K562 (cell line): ENCODE measurements around the gene SLC43A2. TPM values are rescaled to one million over a fixed set of nuclear protein-coding genes. Genes with fewer than 3 reads are reported as not detected.

Experiments
- ATAC-seq: fragments of 200-7000 bp; cut with Tn5 transposase; 3 replicates; pipeline ENCODE4 v1.9.1; 2020; ENCODE audit warnings: moderate library complexity
- BruUV-seq: library from RNA; stranded (reverse); fragments of 400-500 nt; replicated peaks from 2 replicates; lab custom pipeline; 2021; lab: Mats Ljungman, UMichigan
- CTCF ChIA-PET: fragments of 300-600 bp; formaldehyde crosslinking; extraction: SDS; loops from one replicate; lab custom pipeline; 2021; ENCODE audit warnings: low intra/inter-chr PET ratio; lab: Yijun Ruan, JAX
- POLR2A ChIA-PET: fragments of 300-600, 350-650 bp; sonication (Branson Sonifier 250); formaldehyde crosslinking; extraction: SDS; loops from one replicate; lab custom pipeline; 2021; ENCODE audit warnings: antibody characterized with exemption, inconsistent platforms; lab: Yijun Ruan, JAX
- DNase-seq, 4 experiments: peaks; one replicate each; pipeline versions ENCODE4 v3.0.0 to v3.0.0-alpha.2; 2011 to 2018; ENCODE audit warnings: low spot score in 3 of 4, mixed read lengths in 3 of 4; ENCODE audit errors: extremely low read depth in 1 of 4
- FAIRE-seq: peaks from 2 replicates; lab custom pipeline; 2011; peaks lifted over from hg19 to GRCh38; lab: Jason Lieb, UNC
- H2AFZ ChIP-seq: 2 replicates; pipeline ENCODE4 v1.6.0; 2011; ENCODE audit warnings: low read depth, low read length, control low read depth, inconsistent platforms
- H3K27ac ChIP-seq: fragments of 200-600 bp; 3 replicates; pipeline ENCODE4 v1.8.0; 2011; ENCODE audit warnings: low read depth, mild to moderate bottlenecking, control low read depth, inconsistent platforms, low read length, moderate library complexity, mixed read lengths; ENCODE audit errors: extremely low read depth
- H3K27me3 ChIP-seq, 2 experiments: fragments of 300-600 bp in 1 of 2; 2 replicates in 1 of 2; 3 replicates in 1 of 2; pipeline versions ENCODE4 v1.6.0 to v1.8.0; 2011; ENCODE audit warnings: inconsistent platforms in 2 of 2, low read length in 2 of 2, mild to moderate bottlenecking in 1 of 2, mixed read lengths in 1 of 2, moderate library complexity in 1 of 2; ENCODE audit not compliant: control insufficient read depth in 2 of 2, insufficient read depth in 2 of 2
- H3K36me3 ChIP-seq: fragments of 300-600 bp; 3 replicates; pipeline ENCODE4 v1.8.0; 2011; ENCODE audit warnings: mild to moderate bottlenecking, low read length, inconsistent platforms; ENCODE audit not compliant: control insufficient read depth, insufficient read depth
- H3K4me1 ChIP-seq, 2 experiments: fragments of 200-600 bp in 1 of 2; replicated peaks in 1 of 2; 2 replicates in 1 of 2; 3 replicates in 1 of 2; pipeline versions ENCODE4 v1.5.1 to v1.8.0; 2011; ENCODE audit warnings: inconsistent platforms in 2 of 2, low read length in 2 of 2, mild to moderate bottlenecking in 1 of 2, mixed read lengths in 1 of 2, moderate library complexity in 1 of 2; ENCODE audit not compliant: control insufficient read depth in 2 of 2, insufficient read depth in 2 of 2
- H3K4me2 ChIP-seq: 2 replicates; pipeline ENCODE4 v1.6.1; 2011; ENCODE audit warnings: low read length, control low read depth, inconsistent platforms, mixed read lengths; ENCODE audit not compliant: insufficient read depth
- H3K4me3 ChIP-seq: fragments of 200-600 bp; sonication (generic), shearing (Covaris generic); 2 replicates; pipeline ENCODE4 v1.5.1; 2016; ENCODE audit warnings: control low read depth, inconsistent platforms
- H3K79me2 ChIP-seq: fragments of 200-600 bp; 3 replicates; pipeline ENCODE4 v1.8.0; 2011; ENCODE audit warnings: low read length, inconsistent platforms; ENCODE audit not compliant: control insufficient read depth, insufficient read depth
- H3K9ac ChIP-seq, 2 experiments: 2 replicates each; pipeline versions ENCODE4 v1.6.0 to v1.6.1; 2011; ENCODE audit warnings: low read depth in 2 of 2, low read length in 2 of 2, control low read depth in 1 of 2, inconsistent platforms in 1 of 2, mild to moderate bottlenecking in 1 of 2, mixed read lengths in 1 of 2; ENCODE audit not compliant: insufficient read depth in 1 of 2
- H3K9me1 ChIP-seq: one replicate; pipeline ENCODE4 v1.6.0; 2011; ENCODE audit warnings: inconsistent platforms, mild to moderate bottlenecking, low read length, moderate library complexity; ENCODE audit not compliant: control insufficient read depth, insufficient read depth
- H3K9me3 ChIP-seq: replicated peaks from 2 replicates; pipeline ENCODE4 v1.5.1; 2011; ENCODE audit warnings: low read depth, low read length, inconsistent platforms; ENCODE audit not compliant: control insufficient read depth, insufficient read depth
- H4K20me1 ChIP-seq: replicated peaks from 2 replicates; pipeline ENCODE4 v1.6.1; 2011; ENCODE audit warnings: low read length, inconsistent platforms, mixed read lengths; ENCODE audit not compliant: control insufficient read depth, insufficient read depth
- ARID1B ChIP-seq: fragments of 450-650 bp; IDR thresholded peaks from 2 replicates; pipeline ENCODE4 v1.6.1; 2016; ENCODE audit warnings: antibody characterized with exemption, mild to moderate bottlenecking, inconsistent platforms
- C11orf30 ChIP-seq: fragments of 450-650 bp; IDR thresholded peaks from 2 replicates; pipeline ENCODE4 v1.6.1; 2016; ENCODE audit warnings: low read depth, mild to moderate bottlenecking
- CBFA2T2 ChIP-seq: fragments of 450-650 bp; conservative IDR thresholded peaks from 2 replicates; pipeline ENCODE4 v1.6.1; 2017; ENCODE audit warnings: mild to moderate bottlenecking
- CBFA2T3 ChIP-seq: fragments of 450-650 bp; IDR thresholded peaks from 2 replicates; pipeline ENCODE4 v1.6.1; 2017
- CREM ChIP-seq: IDR thresholded peaks from 2 replicates; pipeline ENCODE4 v1.6.1; 2014; ENCODE audit warnings: antibody characterized with exemption, low read depth
- E2F6 ChIP-seq, 2 experiments: IDR thresholded peaks; 2 replicates each; pipeline ENCODE4 v1.6.1; 2011; ENCODE audit warnings: borderline replicate concordance in 1 of 2, control low read depth in 1 of 2, low read depth in 1 of 2, low read length in 1 of 2, mild to moderate bottlenecking in 1 of 2, mixed read lengths in 1 of 2, moderate library complexity in 1 of 2; ENCODE audit not compliant: insufficient read depth in 1 of 2, insufficient read length in 1 of 2, poor library complexity in 1 of 2, severe bottlenecking in 1 of 2; ENCODE audit errors: extremely low read depth in 1 of 2
- EP300 ChIP-seq: IDR thresholded peaks from 2 replicates; pipeline ENCODE4 v1.6.1; 2012; ENCODE audit warnings: low read length, improper control_type of control experiment
- FOXK2 ChIP-seq, 2 experiments: fragments of 450-650 bp; IDR thresholded peaks in 1 of 2; conservative IDR thresholded peaks in 1 of 2; 2 replicates each; pipeline ENCODE4 v1.6.1; 2016; ENCODE audit warnings: low read depth in 2 of 2, mild to moderate bottlenecking in 1 of 2
- GATA2 ChIP-seq: sonication (generic); formaldehyde crosslinking; IDR thresholded peaks from 2 replicates; pipeline ENCODE4 v1.4.0; 2020; ENCODE audit warnings: mild to moderate bottlenecking, missing genetic modification reagents
- HNRNPUL1 ChIP-seq: fragments of 200-400 bp; formaldehyde crosslinking; IDR thresholded peaks from 2 replicates; pipeline ENCODE4 v1.6.1; 2017; ENCODE audit warnings: low read length
- KDM1A ChIP-seq, 2 experiments: fragments of 450-650 bp; IDR thresholded peaks; 2 replicates each; pipeline ENCODE4 v1.6.1; 2016; ENCODE audit warnings: mild to moderate bottlenecking in 2 of 2
- KLF13 ChIP-seq: fragments of 450-650 bp; IDR thresholded peaks from 2 replicates; pipeline ENCODE4 v1.6.1; 2016; ENCODE audit warnings: missing genetic modification characterization, low read depth, mild to moderate bottlenecking, missing compliant biosample characterization, moderate library complexity, borderline replicate concordance
- L3MBTL2 ChIP-seq: fragments of 450-650 bp; IDR thresholded peaks from 2 replicates; pipeline ENCODE4 v1.6.1; 2016; ENCODE audit warnings: mild to moderate bottlenecking, moderate library complexity
- MAFG ChIP-seq: fragments of 450-650 bp; conservative IDR thresholded peaks from 2 replicates; pipeline ENCODE4 v1.6.1; 2016; ENCODE audit warnings: missing genetic modification characterization, missing compliant biosample characterization
- NCOR1 ChIP-seq: fragments of 450-650 bp; IDR thresholded peaks from 2 replicates; pipeline ENCODE4 v1.6.1; 2016; ENCODE audit warnings: mild to moderate bottlenecking, moderate library complexity
- OTX1 ChIP-seq: fragments of 450-650 bp; formaldehyde crosslinking; IDR thresholded peaks from 2 replicates; pipeline ENCODE4 v1.4.0; 2022; ENCODE audit warnings: mild to moderate bottlenecking
- RCOR1 ChIP-seq, 2 experiments: IDR thresholded peaks; 2 replicates each; pipeline ENCODE4 v1.6.1; 2012; ENCODE audit warnings: low read depth in 2 of 2, low read length in 2 of 2, borderline replicate concordance in 1 of 2, improper control_type of control experiment in 1 of 2
- SOX6 ChIP-seq: fragments of 450-650 bp; IDR thresholded peaks from 2 replicates; pipeline ENCODE4 v1.6.1; 2014; ENCODE audit warnings: mild to moderate bottlenecking
- TAL1 ChIP-seq: fragments of 450-650 bp; IDR thresholded peaks from 2 replicates; pipeline ENCODE4 v1.6.1; 2016; ENCODE audit warnings: mild to moderate bottlenecking
- TCF3 ChIP-seq: sonication (generic); formaldehyde crosslinking; IDR thresholded peaks from 2 replicates; pipeline ENCODE4 v1.4.0; 2020; ENCODE audit warnings: mild to moderate bottlenecking, missing genetic modification reagents
- TEAD4 ChIP-seq, 2 experiments: sonication (generic) in 1 of 2; formaldehyde crosslinking in 1 of 2; IDR thresholded peaks; 2 replicates each; pipeline versions ENCODE4 v1.6.1 to v1.8.0; 2012 to 2022; ENCODE audit warnings: borderline replicate concordance in 1 of 2, inconsistent platforms in 1 of 2, low read length in 1 of 2, mild to moderate bottlenecking in 1 of 2, missing genetic modification reagents in 1 of 2
- ZNF316 ChIP-seq: fragments of 450-650 bp; IDR thresholded peaks from 2 replicates; pipeline ENCODE4 v1.6.1; 2016
- ZNF436 ChIP-seq: fragments of 250-450, 450-650 bp; sonication (Bioruptor Pico); formaldehyde crosslinking; IDR thresholded peaks from 2 replicates; pipeline ENCODE4 v1.7.0; 2020; ENCODE audit warnings: mild to moderate bottlenecking
- ZNF644 ChIP-seq: fragments of 200-800 bp; sonication (Bioruptor generic); IDR thresholded peaks from 2 replicates; pipeline ENCODE4 v1.6.1; 2016; ENCODE audit warnings: low read depth, missing genetic modification characterization, missing compliant biosample characterization
- WGBS: fragments of 100-300 bp; shearing (Covaris generic); methylation state at CpG from one replicate; pipeline ENCODE4 v1.1.6; 2016; ENCODE audit warnings: low coverage, mixed read lengths; ENCODE audit not compliant: insufficient coverage; ENCODE audit errors: missing lambda C conversion rate; 5-methylcytosine and 5-hydroxymethylcytosine counted together
- in situ Hi-C: fragments of 300-500 bp; cut with MboI; formaldehyde crosslinking; loops from 4 replicates; pipeline ENCODE4 v1.15.0; 2018; ENCODE audit warnings: inconsistent platforms, mixed read lengths
- intact Hi-C: fragments of 100-400 bp; cut with micrococcal nuclease; formaldehyde crosslinking; loops from 2 replicates; pipeline ENCODE4 v1.14.2; 2022
- polyA plus RNA-seq, 8 experiments: library from polyadenylated mRNA; depleted of rRNA in 4 of 8; stranded (reverse) in 5 of 8; unstranded in 3 of 8; fragments of >200 nt; fragmentation: Nextera tagmentation in 2 of 8; fragmentation: Illumina TruSeq in 1 of 8; extraction: Ambion mirVana in 2 of 8; extraction: Trizol in 1 of 8; gene quantifications; 2 replicates each; pipeline versions ENCODE4 v1.2.1 to v1.2.3, GENCODE V29; 2011 to 2014; ENCODE audit warnings: inconsistent platforms in 1 of 8, missing spikeins in 1 of 8
- total RNA-seq, 7 experiments: library from RNA; depleted of rRNA in 6 of 7; stranded (reverse); fragments of >200 nt in 6 of 7; fragmentation: Illumina TruSeq in 2 of 7; extraction: Trizol in 2 of 7; gene quantifications; 2 replicates each; pipeline versions ENCODE4 v1.2.1 to v1.2.3, GENCODE V29; 2011 to 2021; ENCODE audit warnings: low replicate concordance in 1 of 7

SLC43A2 gene
- total and polyA plus RNA-seq, 9 of the 15 experiments (the other 6 are each of a cell fraction or from before 2014, with no cell fraction given): 0.03 to 10.2 (median 3.6) TPM

GRCh38 chr17:1625581-1625980 is 3.1 kb downstream of the SLC43A2 start:
- no TSS peak for BruUV-seq
- FAIRE-seq (peak; percentile 78), ATAC-seq (no peak), DNase-seq (peak in 2 of 4 experiments; percentile 19 to 65)
- Histone ChIP-seq H3K27ac (no peak overlapping the region), H3K9me3 (no peaks in the 10 kb centered on the region), H2AFZ (no peak overlapping the region), H3K4me1 (peaks cover 9 to 43% of the 10 kb centered on the region in 2 experiments), H3K79me2 (no peaks in the 10 kb centered on the region), H3K36me3 (no peaks in the 10 kb centered on the region), H3K4me3 (no peak overlapping the region), H3K4me2 (no peak overlapping the region), H4K20me1 (peaks cover 8% of the 10 kb centered on the region; the same call in 1 of the 2 replicates), H3K9ac (no peak overlapping the region; a peak in 1 of 4 replicates), H3K27me3 (no peaks in the 10 kb centered on the region), H3K9me1 (no peaks in the 10 kb centered on the region)
- intact Hi-C loops: no loop called here
- 5% methylated on average over 6 of the region's 6 CpGs for WGBS
- in situ Hi-C loops: no loop called here
- CTCF ChIA-PET: no interaction called here
- POLR2A ChIA-PET: interaction anchor here (0.5 to 3.3 kb wide), 5 partner anchors 10 to 679 kb away, joined by 3 to 25 read pairs (median 3); partner anchors contain the start of genes INPP5K and RILP
- TF ChIP-seq RCOR1 (IDR thresholded peaks at IDR 0.05; ENCODE audit: borderline replicate concordance in 1 of 2, low read depth in 2 of 2, low read length in 2 of 2): peak in 1 of 2 experiments; percentile 65; a peak in 1 of 4 replicates
- no peak for TF ChIP-seq FOXK2 (conservative IDR thresholded peaks at IDR 0.05 in 1 of 2, IDR thresholded peaks at IDR 0.05 in 1 of 2; ENCODE audit: low read depth in 2 of 2)
- TF ChIP-seq ZNF436 (CRISPR knock-in tag): no peak
- TF ChIP-seq CBFA2T2: peak; percentile 54
- peak; percentile 39; the same call in 1 of the 2 replicates for TF ChIP-seq TAL1
- TF ChIP-seq ZNF316: peak; percentile 17; the same call in 1 of the 2 replicates
- 0 out of 2 replicates have a peak, but pooled peaks have one; percentile 10 for TF ChIP-seq CREM
- TF ChIP-seq ARID1B: peak; percentile 51
- peak; percentile 84 for TF ChIP-seq CBFA2T3
- TF ChIP-seq C11orf30: peak; percentile 9; the same call in 1 of the 2 replicates
- peak; percentile 68 for TF ChIP-seq TEAD4 (IDR thresholded peaks at IDR 0.05; ENCODE audit: low read length)
- TF ChIP-seq TEAD4 (CRISPR knock-in tag; IDR thresholded peaks at IDR 0.05; ENCODE audit: borderline replicate concordance): no peak
- TF ChIP-seq SOX6: 0 out of 2 replicates have a peak, but pooled peaks have one; percentile 9
- TF ChIP-seq OTX1 (CRISPR knock-in tag): no peak
- TF ChIP-seq E2F6 (IDR thresholded peaks at IDR 0.05; ENCODE audit: borderline replicate concordance in 1 of 2, extremely low read depth in 1 of 2, insufficient read depth in 1 of 2, insufficient read length in 1 of 2, low read depth in 1 of 2, low read length in 1 of 2, poor library complexity in 1 of 2, severe bottlenecking in 1 of 2): peak; percentile 71 to 89
- peak; percentile 75 for TF ChIP-seq TCF3 (CRISPR knock-in tag)
- TF ChIP-seq GATA2 (CRISPR knock-in tag): 0 out of 2 replicates have a peak, but pooled peaks have one; percentile 14
- peak; percentile 76 for TF ChIP-seq L3MBTL2
- peak; percentile 80 to 85; a peak in 3 of 4 replicates for TF ChIP-seq KDM1A (IDR thresholded peaks at IDR 0.05)
- 0 out of 2 replicates have a peak, but pooled peaks have one; percentile 13 for TF ChIP-seq MAFG (tag)
- TF ChIP-seq HNRNPUL1: no peak
- peak; percentile 39; the same call in 1 of the 2 replicates for TF ChIP-seq NCOR1
- TF ChIP-seq KLF13 (tag): no peak
- 0 out of 2 replicates have a peak, but pooled peaks have one; percentile 9 for TF ChIP-seq EP300
- no peak for TF ChIP-seq ZNF644 (tag)
